Muscle of leg (tissue), 11 donors: ENCODE results near the gene IL12RB2. TPM values are rescaled to one million over a fixed set of nuclear protein-coding genes. Genes with fewer than 3 reads are reported as not detected.

Source experiments
- DNase-seq: peaks from one replicate; pipeline ENCODE4 v3.0.0; 2013
- H3K27ac ChIP-seq: one replicate; pipeline ENCODE4 v1.5.1; 2013; ENCODE audit warnings: mild to moderate bottlenecking, low read length, control low read depth
- H3K27me3 ChIP-seq: one replicate; pipeline ENCODE4 v1.6.1; 2013; ENCODE audit warnings: low read length; ENCODE audit not compliant: control insufficient read depth, insufficient read depth
- H3K36me3 ChIP-seq: one replicate; pipeline ENCODE4 v1.6.1; 2013; ENCODE audit warnings: low read length; ENCODE audit not compliant: control insufficient read depth, insufficient read depth
- H3K4me1 ChIP-seq: one replicate; pipeline ENCODE4 v1.6.1; 2013; ENCODE audit warnings: low read length; ENCODE audit not compliant: control insufficient read depth, insufficient read depth
- H3K4me3 ChIP-seq: one replicate; pipeline ENCODE4 v1.5.1; 2013; ENCODE audit warnings: low read length, control low read depth
- H3K9me3 ChIP-seq: replicated peaks from 2 replicates; pipeline ENCODE4 v1.6.1; 2013; ENCODE audit warnings: low read depth, low read length; ENCODE audit not compliant: control insufficient read depth
- WGBS: methylation state at CpG from one replicate; pipeline ENCODE4 v1.1.5; 2013; ENCODE audit warnings: missing lambda C conversion rate; ENCODE audit not compliant: insufficient coverage; 5-methylcytosine and 5-hydroxymethylcytosine counted together
- polyA plus RNA-seq, 8 donors: library from polyadenylated mRNA; unstranded; fragments of 120-200 nt; gene quantifications; one replicate each; pipeline versions ENCODE4 v1.2.1 to v1.2.3, GENCODE V29; 2013; ENCODE audit warnings: inconsistent platforms in 1 of 8, low replicate concordance in 1 of 8; ENCODE audit not compliant: insufficient read length in 8 of 8, insufficient read depth in 1 of 8
- total RNA-seq: library from RNA; stranded (reverse); fragments of 120-200 nt; gene quantifications from one replicate; pipeline ENCODE4 v1.2.4, GENCODE V29; 2013

The IL12RB2 gene
- total and polyA plus RNA-seq, 9 donors = 0.52 to 1.4 (median 0.87) TPM

- H3K27ac ChIP-seq = peak overlapping the region; percentile 84
- peak; percentile 64 for DNase-seq
- H3K4me1 ChIP-seq = peaks cover 3% of the 10 kb centered on the region
- peaks cover 2% of the 10 kb centered on the region for H3K27me3 ChIP-seq
- H3K9me3 ChIP-seq = no peaks in the 10 kb centered on the region
- H3K4me3 ChIP-seq = peak overlapping the region; percentile 94
- WGBS = 0% methylated on average over 10 of the region's 25 CpGs
- H3K36me3 ChIP-seq = peaks cover 7% of the 10 kb centered on the region
These were observed 121.4 kb downstream of the IL12RB2 start for GRCh38 chr1:67429011-67429527.

GRCh38 chr1:67429528-67430357 lies 122.1 kb downstream of the IL12RB2 start:
- Histone ChIP-seq H3K4me3 (peak overlapping the region; percentile 94), H3K27ac (peak overlapping the region; percentile 84), H3K9me3 (no peaks in the 10 kb centered on the region), H3K4me1 (peaks cover 3% of the 10 kb centered on the region), H3K27me3 (peaks cover 2% of the 10 kb centered on the region), H3K36me3 (peaks cover 5% of the 10 kb centered on the region)
- DNase-seq = peak; percentile 51
- under 1% methylated on average over 69 of the region's 69 CpGs for WGBS

GRCh38 chr1:67430358-67431155 lies 122.9 kb downstream of the IL12RB2 start, which contains the start of gene SERBP1:
Gene SERBP1, minus strand, starts transcription at chr1:67430402. Its CDS starts 102 bp downstream, at chr1:67430300.
- under 1% methylated on average over 41 of the region's 62 CpGs for WGBS
- Histone ChIP-seq H3K9me3 (no peaks in the 10 kb centered on the region), H3K4me3 (peak within 1 kb of the TSS; percentile 94), H3K4me1 (peaks cover 3% of the 10 kb centered on the region), H3K27me3 (peaks cover 2% of the 10 kb centered on the region), H3K27ac (peak within 1 kb of the TSS; percentile 98), H3K36me3 (peaks cover 4% of the 10 kb centered on the region)
- DNase-seq = peak; percentile 99

GRCh38 chr1:67431156-67431765 lies 123.6 kb downstream of the IL12RB2 start:
- peaks cover 3% of the 10 kb centered on the region for H3K4me1 ChIP-seq
- 80% methylated on average over 1 of the region's 12 CpGs for WGBS
- no peak for DNase-seq
- H3K27me3 ChIP-seq = peaks cover 2% of the 10 kb centered on the region
- H3K4me3 ChIP-seq = peak overlapping the region; percentile 94
- no peaks in the 10 kb centered on the region for H3K9me3 ChIP-seq
- H3K36me3 ChIP-seq = no peaks in the 10 kb centered on the region
- peak overlapping the region; percentile 98 for H3K27ac ChIP-seq

GRCh38 chr1:67431869-67432578 lies 124.4 kb downstream of the IL12RB2 start:
- Histone ChIP-seq H3K27me3 (peaks cover 2% of the 10 kb centered on the region), H3K9me3 (no peaks in the 10 kb centered on the region), H3K27ac (peak overlapping the region; percentile 33), H3K4me3 (no peak overlapping the region), H3K36me3 (no peaks in the 10 kb centered on the region), H3K4me1 (peaks cover 3% of the 10 kb centered on the region)
- DNase-seq = no peak
- WGBS = 31% methylated on average over 3 of the region's 8 CpGs

- DNase-seq = no peak
- Histone ChIP-seq H3K27ac (no peak overlapping the region), H3K4me1 (peaks cover 3% of the 10 kb centered on the region), H3K4me3 (no peak overlapping the region), H3K27me3 (peaks cover 2% of the 10 kb centered on the region), H3K9me3 (no peaks in the 10 kb centered on the region), H3K36me3 (no peaks in the 10 kb centered on the region)
- no CpG with 5 or more reads among the region's 1 CpG for WGBS
These were observed 125.1 kb downstream of the IL12RB2 start for GRCh38 chr1:67432745-67433144.

- no CpG with 5 or more reads among the region's 2 CpGs for WGBS
- Histone ChIP-seq H3K36me3 (no peaks in the 10 kb centered on the region), H3K9me3 (no peaks in the 10 kb centered on the region), H3K4me1 (peaks cover 3% of the 10 kb centered on the region), H3K27me3 (peaks cover 2% of the 10 kb centered on the region), H3K27ac (no peak overlapping the region), H3K4me3 (no peak overlapping the region)
- DNase-seq = peak; percentile 56
These were observed 126.2 kb downstream of the IL12RB2 start for GRCh38 chr1:67433837-67434236.

GRCh38 chr1:67434491-67434890 lies 126.8 kb downstream of the IL12RB2 start:
- H3K4me3 ChIP-seq = no peak overlapping the region
- no CpG with 5 or more reads among the region's 2 CpGs for WGBS
- H3K27ac ChIP-seq = no peak overlapping the region
- no peaks in the 10 kb centered on the region for H3K36me3 ChIP-seq
- H3K27me3 ChIP-seq = peaks cover 2% of the 10 kb centered on the region
- no peaks in the 10 kb centered on the region for H3K9me3 ChIP-seq
- H3K4me1 ChIP-seq = peaks cover 5% of the 10 kb centered on the region
- DNase-seq = peak; percentile 41

GRCh38 chr1:67436511-67437055 lies 128.9 kb downstream of the IL12RB2 start:
- H3K4me3 ChIP-seq = no peak overlapping the region
- no peaks in the 10 kb centered on the region for H3K9me3 ChIP-seq
- H3K27ac ChIP-seq = no peak overlapping the region
- no CpG with 5 or more reads among the region's 4 CpGs for WGBS
- H3K4me1 ChIP-seq = peaks cover 11% of the 10 kb centered on the region
- no peaks in the 10 kb centered on the region for H3K36me3 ChIP-seq
- peaks cover 2% of the 10 kb centered on the region for H3K27me3 ChIP-seq
- no peak for DNase-seq
